Activated CD8-positive, alpha-beta memory T cell treated with anti-CD3 and anti-CD28 coated beads for 48 hours (primary cell): ENCODE measurements around the gene CELA1.

ENCODE experiments used
- DNase-seq, 3 experiments: peaks; one replicate each; pipeline ENCODE4 v3.0.0-alpha.2; 2020; ENCODE audit warnings: low read depth in 2 of 3, low spot score in 2 of 3

Gene CELA1

DNA sequence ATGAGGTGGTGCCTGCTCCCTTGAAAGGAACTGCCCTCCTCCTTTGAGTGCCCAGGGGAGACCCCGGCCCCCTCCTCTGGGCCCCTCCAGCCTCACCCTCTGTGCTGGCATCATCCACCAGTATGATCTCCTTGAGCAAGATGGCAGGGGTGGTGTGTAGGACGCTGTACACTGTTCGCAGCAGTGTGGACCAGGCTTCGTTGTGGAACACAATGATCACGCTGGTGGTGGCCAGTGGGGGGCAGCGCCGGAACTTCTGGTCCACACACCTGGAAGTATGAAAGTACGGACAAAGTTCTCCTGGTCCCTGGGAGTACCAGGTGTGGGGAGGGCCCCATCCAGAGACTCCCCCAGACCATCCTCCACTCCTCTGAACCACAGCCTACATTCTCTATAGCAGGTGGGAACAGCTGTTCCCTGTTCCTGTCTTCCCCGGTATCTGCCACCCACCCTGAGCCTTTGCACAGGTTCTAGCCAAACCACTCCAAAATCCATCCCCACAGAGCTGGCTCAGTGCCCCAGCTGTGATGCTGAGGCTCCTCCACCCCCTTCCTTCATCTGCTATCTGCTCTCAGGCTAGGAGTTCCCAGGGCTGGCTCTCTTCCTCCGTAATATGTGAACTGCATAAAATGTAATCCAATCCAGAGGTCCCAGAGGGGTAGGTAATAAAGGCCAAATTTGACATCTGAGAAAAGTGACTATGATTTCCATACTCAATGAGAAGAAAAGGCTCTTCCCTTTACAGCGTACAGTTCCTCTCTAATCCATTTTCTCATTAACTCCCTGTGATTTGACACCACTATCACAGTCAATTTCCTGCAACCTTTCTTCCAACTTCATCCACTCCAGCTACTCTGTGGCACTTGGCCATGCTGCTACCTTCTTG, 30.9 kb upstream of the CELA1 start:
- DNase-seq, result no peak

DNA sequence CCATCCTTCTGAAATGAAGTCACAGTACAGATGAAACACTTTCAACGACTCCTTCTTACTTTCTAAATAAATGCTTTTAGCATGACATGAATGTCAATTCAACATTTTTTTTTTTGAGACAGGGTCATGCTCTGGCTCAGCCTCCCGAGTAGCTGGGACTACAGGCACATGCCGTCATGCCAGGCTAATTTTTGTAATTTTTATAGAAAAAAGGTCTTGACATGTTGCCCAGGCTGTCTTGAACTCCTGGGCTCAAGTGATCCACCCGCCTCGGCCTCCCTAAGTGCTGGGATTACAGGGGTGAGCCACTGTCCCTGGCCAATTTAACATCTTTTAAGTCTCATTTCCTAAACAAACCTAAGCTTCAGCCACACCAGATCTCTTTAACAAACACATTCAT, 28.4 kb upstream of the CELA1 start:
- no peak for DNase-seq

DNA sequence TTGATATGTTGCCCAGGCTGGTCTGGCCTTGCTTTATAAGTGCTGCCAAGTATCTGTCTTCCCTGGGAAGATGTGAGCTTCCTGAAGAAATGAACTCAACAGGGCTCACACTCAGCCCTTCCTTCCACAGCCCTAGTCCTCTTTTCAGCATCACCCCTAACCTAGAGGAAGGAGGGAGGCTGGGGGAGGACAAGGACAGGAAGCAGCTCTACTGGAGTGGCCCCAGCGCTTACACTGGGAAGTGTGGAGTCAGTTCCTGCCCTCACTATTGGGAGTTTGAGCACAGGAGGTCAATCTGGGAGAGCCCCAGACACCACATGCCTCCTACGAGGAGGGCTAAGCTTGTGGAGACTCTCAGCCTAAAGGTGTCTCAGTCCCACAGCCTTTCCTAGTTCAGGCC, 27.9 kb upstream of the CELA1 start:
- DNase-seq, result no peak

DNA sequence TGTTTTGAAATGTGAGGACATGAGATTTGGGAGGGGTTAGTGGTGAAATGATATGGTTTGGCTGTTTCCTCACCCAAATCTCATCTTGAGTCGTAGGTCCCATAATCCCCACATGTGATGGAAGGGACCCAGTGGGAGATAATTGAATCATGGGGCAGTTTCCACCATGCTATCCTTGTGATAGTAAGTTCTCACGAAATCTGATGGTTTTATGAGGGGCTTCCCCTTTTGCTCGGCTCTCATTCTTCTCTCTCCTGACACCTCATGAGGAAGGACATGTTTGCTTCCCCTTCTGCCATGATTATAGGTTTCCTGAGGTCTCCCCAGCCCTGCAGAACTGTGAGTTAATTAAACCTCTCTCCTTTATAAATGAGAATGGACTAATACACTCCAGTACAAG, 26.7 kb upstream of the CELA1 start:
- no peak for DNase-seq

DNA sequence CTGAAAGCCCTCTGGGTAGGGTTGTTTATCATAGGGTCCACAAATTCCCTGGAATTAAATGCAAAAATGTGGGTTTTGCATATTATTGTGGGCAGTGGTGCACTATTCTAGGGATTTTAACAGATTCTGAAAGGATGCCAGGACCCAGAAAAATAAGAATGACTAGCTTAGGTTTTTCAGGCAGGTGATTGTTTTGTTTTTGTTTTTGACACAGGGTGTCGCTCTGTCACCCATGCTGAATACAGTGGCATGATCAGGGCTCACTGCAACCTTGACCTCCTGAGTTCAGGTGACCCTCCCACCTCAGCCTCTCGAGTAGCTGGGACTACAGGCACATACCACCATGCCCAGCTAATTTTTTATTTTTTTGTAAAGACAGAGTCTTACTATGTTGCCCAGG, 25.5 kb upstream of the CELA1 start:
- DNase-seq, result no peak

DNA sequence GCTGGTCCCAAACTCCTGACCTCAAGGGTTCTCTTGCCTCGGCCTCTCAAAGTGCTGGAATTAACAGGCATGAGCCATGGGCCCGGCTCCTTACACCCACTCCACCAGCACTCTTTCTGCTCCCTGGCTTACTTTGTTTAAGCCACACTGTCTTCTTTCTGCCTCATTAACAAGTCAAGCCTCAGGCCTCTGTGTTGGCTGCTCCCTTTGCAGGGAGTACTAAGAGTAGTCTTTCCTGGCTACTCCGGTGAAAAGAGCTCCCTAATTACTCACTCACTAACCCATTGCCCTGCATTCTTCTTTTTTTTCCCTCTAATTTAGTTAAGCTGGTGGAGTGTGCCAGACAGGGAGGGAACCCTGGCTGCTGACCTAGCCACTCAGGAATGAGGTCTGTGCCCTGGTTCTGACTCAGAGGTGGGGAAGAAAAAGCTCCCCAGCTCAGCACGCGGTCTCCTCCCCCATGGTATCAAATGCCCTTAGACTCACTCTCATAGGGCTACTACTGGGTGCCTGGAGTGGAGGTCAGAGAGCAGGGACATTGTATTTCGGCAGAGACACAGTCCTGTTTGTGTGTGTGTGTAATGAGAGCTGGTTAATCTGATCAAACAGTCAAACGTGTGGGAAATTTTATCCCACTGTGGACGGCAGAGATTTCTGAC, 24.9 kb upstream of the CELA1 start:
- DNase-seq, result no peak

DNA sequence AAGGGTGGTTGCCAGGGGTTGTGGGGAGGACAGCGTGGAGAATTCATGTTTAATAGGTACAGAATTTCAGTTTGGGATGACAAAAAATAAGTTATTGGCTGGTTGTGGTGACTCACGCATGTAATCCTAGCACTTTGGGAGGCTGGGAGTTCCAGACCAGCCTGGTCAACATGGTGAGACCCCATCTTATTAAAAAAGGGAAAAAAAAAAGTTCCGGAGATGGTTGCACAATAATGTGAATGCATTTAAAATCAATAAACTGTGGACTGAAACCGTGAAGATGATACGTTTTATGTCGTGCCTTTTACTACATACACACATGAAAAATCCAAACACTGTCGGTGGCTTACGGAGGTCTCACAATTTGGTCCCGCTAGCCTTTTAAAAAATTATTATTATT, 24.2 kb upstream of the CELA1 start:
- no peak for DNase-seq

DNA sequence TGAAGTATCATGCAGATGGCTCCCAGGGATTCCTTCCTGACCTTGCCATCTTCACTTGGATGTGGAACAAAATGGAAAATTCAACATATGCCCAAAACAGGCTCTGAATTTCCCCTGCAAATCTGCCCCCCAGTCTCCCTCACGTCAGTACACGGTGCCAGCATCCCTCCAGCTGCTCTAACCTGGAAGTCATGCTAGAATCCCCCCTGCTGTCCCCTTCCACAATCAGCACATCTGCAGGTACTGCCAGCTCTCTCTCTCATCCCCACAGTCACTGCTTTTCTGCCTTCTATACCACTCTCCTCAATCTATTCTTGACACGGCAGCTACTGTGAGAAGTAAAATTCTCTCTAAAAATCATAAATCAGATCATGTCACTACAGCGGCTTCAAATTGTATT, 23.1 kb upstream of the CELA1 start:
- DNase-seq, result no peak

DNA sequence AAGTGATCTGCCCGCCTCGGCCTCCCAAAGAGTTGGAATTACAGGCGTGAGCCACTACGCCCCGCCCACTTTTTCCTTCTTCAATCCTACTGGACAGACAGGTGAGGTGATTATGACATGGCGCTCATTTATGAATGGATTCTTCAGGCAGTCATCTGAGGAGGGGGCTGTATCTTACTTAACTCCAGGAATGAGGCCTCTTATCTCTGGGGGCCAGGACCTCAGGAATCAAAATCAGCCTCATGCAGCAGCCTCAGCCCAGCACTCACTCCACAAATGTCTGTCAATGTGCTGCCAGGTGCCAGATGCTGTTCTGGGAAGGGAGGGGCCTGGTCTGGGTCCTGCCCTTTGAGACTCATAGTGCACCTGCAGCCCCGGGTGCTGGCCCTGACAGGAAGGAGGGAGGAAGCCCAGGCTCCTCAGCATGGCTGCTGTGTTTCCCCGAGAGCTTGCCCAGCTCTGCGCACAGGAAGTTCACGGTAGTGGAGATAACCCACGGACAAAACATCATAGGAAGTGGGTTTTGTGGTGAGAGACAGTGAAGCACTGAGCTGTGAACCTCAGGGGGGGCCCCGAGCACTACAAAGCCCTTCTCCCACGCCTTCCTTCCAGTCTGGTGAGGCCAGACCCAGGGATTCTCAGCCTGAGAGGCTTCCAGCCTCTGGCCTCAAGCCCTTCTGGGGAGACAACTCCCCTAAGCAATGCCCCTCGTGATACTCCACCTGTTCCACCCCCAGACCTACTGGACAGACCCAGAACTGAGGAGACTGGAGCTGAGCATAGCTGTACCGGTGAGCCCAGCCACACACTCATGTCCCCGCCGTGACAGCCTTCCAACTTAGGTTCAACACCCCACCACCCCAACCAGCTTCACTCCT, 22.4 kb upstream of the CELA1 start:
- DNase-seq, result peak; percentile 50 to 73 (median 65)

DNA sequence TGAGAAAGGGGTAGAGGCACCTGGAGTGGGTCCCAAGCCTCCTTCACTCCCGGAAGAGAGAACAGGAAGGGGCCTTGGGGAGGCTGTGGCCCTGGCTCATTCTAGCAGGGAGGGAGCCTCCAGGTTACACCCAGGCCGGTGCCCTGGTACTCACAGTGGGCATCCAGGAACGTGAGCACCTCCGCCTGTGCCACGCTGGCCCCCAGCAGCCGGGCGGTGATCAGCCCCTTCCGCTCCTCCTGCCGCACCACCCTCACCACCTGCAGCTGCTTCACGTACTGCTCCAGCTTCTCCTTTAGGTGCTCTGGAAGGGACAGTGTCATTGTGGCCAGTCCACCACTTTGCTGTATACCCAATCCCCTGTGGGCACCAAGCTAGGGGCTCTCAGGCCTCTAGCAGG, 18.8 kb upstream of the CELA1 start:
- DNase-seq, result no peak

DNA sequence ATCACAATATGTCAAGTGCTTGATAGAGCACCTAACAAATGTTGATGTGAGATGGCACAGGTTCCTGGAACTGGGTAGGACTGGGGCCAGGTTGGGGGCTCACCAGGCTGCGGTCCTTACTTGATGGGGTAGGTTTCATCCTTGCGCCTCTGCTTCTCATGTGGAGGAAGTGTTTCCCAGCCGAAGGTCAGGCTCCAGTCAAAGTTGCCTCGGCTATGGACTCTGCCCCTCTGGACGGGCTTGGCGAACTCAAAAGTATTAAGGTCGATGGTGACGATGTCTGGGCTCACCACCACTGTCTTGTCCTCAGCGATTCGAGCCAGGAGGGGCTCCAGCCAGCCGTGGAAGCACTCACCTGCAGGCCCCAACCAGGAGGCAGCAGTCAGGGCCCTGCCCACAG, 17.5 kb upstream of the CELA1 start:
- DNase-seq, result no peak

DNA sequence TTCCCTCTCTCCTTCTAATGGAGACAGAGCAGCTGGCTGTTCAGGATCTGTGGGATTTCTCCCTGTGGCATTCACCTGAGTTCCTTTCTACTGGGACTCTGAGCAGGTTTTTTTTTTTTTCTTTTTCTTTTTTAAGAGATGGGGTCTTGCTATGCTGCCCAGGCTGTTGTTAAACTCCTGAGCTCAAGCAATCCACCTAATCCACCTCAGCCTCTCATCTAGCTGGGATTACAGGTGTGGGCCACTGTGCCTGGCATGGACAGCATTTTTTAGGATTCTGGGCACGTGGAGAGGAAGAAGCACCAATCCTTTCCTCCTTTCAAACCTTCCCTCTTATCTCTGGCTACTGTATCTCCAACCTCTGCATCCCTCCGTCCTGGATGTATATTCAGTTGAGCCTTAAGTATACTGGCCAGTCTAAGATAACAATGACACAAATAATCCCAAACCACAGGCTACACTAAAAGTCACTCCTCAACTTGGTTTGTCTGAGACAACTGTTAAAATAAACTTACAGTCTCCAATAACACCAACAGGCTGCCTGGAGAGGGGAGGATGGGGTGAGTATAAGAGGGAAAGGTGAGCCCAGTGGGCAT, 16.4 kb upstream of the CELA1 start:
- DNase-seq, result no peak

DNA sequence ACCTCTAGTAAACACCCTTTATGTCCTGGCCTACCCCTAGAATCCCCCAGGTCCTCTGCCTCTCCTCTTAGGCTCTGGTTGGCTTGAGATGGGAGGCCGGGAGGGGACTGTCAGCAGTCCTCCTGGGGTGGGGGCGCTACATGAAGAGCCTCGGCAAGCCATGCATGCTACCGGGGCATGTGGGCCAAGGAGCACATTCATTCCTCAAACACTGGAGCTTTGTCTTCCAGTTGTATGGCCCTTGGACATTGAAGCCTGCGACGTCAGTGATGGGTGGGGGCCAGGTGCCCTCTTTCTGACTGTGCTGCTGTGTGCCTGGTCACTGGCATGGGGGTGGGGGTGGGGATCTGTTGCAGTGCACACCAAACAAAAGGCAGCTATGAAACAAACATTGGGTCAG, 15.8 kb upstream of the CELA1 start:
- no peak for DNase-seq

DNA sequence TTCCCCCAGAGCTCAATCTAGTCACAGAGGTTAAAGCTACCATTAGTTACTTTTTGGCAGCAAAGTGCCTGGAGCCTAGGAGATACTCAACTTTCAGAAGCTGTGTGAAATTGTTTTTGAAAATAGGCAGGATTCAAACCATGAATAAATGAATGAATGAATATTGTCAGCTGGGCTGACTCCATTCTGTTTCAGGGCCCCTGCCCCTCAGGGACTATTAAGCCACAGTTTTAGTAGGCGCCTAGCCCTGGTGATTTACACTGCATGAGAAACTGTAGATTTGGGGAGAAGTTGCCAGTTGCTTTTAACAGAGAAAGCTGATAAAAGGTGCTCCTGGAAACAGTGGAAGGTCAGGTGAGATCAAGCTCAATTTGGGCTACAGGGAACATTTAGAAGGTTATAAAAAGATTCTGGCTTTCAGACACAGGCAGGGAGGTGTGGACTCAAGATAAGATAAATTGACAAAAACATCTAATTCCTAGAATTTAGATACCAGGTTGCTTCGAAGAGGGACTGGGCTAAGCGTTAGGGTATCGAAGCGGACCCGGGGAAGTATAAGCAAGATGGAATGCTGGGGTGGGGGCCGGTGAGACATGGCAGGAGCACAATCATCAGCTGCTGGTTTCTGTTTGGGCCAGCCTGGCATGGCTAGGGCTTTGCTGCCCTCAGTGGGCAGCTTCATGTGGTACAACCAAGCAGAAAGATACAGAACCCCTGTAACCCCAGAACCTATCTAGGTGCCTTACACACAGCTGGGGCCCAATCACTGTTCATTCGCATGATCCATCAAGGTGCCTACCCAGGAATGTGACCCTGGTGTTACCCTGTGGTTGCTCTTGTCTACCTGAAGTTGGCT, 14.9 kb upstream of the CELA1 start:
- DNase-seq, result no peak

DNA sequence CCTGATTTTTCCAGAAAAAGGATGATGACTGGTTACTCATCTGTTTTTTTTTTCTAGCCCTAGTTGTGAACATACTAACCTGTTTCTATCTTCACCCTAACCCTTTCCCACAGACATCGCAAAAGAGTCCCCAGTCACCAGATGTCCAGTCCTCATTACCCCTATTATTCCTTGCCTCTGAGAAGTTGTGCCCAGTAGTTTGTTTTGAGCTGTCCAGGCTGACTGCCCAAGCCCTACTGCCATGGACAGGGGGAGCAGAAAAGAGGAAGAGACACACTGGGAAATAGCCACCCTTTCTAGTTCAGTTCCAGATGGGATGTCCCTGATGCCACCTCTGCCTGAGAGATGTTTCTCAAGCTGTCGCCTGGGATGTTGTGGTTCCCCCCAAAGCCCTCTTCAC, 13.8 kb upstream of the CELA1 start:
- DNase-seq, result no peak

DNA sequence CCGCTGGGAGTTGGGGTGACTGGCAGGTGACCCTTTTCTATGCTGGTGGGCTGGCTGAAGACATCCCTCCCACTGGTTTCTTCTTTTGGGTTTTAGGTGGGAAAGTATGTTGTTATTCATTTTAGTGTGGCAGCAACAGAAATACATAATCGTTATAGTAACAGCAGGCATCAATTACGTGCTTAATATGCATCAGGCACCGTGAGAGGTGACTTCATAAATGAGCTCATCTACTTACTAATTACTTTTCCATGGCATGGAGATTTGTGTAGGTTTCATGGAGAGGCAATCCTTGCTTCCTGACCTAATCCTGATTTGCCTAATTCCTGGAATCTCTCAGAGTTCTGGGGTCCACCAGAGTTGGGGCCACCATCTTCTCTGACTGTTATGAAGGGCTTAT, 13.4 kb upstream of the CELA1 start:
- DNase-seq, result no peak

DNA sequence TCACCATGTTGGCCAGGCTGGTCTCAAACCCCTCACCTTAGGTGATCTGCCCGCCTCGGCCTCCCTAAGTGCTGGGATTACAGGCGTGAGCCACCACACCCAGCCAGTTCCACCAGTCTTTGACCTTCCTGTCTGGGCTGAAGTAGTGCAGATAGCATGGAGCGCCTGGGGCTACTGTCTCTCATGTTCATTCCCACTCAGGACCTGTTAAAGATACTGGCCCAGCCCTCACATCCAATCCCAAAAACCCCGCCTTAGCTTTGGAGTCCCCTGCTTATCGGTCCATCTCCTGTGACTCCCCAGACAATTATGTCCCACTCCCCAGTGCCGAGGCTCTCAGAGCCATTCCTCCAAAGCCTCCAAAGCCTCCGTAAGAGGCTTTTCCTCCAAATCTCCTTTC, 12.0 kb upstream of the CELA1 start:
- no peak for DNase-seq

DNA sequence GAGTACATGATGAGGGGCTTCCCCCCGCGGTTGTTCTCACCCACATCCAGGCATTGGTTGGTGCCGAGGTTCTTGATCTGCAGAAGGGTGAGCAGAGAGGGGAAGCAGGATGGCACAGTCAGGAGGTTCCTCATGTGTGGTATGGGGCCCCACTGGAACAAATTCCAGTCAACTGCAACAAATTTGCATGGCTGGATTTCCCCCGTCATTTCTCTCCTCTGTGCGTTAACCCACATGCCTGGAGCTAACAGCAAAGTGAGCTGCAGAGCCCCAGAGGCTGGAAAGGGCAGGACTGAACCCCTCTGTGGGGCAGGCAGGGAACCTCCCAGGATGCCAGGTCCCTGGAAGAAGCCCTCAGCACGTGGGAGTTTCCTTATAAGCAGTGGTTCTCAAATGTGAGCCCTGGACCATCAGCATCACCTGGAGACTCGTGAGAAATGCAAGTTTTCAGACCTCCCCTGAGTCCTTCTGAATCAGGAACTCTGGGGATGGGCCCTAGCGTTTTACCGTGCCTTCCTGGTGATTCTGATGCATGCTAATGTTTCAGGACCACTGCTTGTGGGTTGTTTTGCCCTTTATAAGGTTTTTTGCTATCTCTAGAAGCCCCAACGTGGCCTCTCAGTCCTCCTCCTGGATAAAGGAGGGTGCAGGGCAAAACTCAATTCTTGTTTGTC, 11.0 kb upstream of the CELA1 start:
- no peak for DNase-seq

DNA sequence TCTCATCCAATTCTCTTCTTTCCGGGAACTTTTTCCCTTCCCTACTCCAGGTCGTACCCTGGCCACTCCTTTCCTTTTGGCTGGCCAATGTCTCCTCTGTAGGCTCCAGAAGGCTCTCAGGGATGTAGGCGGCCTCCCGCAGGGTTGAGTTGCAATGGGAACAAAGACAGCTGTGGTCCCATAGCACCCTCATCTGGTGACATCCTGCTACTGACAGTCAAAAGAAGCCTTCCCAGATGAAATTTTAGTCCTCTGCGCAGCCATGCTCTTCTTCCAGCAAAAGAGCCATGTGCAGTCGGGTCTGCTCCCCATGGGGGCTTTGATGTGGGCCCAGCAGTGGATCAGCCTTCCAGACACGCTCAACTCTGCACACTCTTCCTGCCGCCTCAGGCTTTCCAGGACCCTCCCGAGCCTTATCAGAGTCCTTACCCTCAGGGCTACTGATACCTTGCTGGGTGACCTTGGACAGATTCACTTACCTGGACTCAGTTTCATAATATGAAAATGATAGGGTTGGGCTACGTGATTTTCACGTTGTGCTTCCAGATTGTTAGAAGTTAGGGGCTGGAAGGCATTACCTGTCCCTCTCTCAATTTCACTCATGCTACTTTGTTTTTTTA, 5.5 kb upstream of the CELA1 start:
- DNase-seq, result no peak

DNA sequence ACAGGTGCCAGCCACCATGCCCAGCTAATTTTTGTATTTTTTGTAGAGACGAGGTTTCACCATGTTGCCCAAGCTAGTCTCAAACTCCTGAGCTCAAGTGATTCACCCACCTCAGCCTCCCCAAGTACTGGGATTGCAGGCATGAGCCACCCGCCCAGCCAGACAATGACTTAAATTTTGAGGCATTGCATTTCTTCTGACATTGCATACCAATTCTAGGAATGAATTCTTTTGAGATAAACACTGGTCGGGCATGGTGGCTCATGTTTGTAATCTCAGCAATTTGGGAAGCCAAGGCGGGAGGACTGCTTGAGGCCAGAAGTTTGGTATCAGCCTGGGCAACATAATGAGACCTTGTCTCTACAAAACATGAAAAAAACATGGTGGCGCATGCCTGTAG, 2.5 kb upstream of the CELA1 start:
- DNase-seq, result no peak
